ENCODE results near the gene ANKRD50.

- TF ChIP-seq, protein P1, sequence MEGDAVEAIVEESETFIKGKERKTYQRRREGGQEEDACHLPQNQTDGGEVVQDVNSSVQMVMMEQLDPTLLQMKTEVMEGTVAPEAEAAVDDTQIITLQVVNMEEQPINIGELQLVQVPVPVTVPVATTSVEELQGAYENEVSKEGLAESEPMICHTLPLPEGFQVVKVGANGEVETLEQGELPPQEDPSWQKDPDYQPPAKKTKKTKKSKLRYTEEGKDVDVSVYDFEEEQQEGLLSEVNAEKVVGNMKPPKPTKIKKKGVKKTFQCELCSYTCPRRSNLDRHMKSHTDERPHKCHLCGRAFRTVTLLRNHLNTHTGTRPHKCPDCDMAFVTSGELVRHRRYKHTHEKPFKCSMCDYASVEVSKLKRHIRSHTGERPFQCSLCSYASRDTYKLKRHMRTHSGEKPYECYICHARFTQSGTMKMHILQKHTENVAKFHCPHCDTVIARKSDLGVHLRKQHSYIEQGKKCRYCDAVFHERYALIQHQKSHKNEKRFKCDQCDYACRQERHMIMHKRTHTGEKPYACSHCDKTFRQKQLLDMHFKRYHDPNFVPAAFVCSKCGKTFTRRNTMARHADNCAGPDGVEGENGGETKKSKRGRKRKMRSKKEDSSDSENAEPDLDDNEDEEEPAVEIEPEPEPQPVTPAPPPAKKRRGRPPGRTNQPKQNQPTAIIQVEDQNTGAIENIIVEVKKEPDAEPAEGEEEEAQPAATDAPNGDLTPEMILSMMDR (conservative IDR thresholded peaks at IDR 0.05; ENCODE audit: low read length), result no peak
- TF ChIP-seq EZH2phosphoT487 (IDR thresholded peaks at IDR 0.05; ENCODE audit: borderline replicate concordance, low read depth, low read length), result no peak
These were observed 24.0 kb upstream of the ANKRD50 start for GRCh38 chr4:124736526-124736925.

All from OCI-LY7 (cell line).